Heart right ventricle (tissue), 16 donors: ENCODE data around the gene CCR3. TPM values are rescaled to one million over a fixed set of nuclear protein-coding genes. Genes with fewer than 3 reads are reported as not detected.
A peak's percentile ranks its signal among the peaks of the same experiment; 100 is the strongest.

Experiments used
- ATAC-seq, 8 donors: fragments of 200-7000 bp; cut with Tn5 transposase; one replicate each; pipeline ENCODE4 v1.9.1; 2020; ENCODE audit warnings: mild to moderate bottlenecking in 8 of 8, moderate library complexity in 8 of 8, moderate number of reproducible peaks in 1 of 8
- DNase-seq, 2 donors: peaks; one replicate each; pipeline ENCODE4 v3.0.0-alpha.2; 2020
- H3K27ac ChIP-seq, 10 donors: fragments of 200-600 bp; sonication (generic) in 2 of 10; one replicate each; pipeline versions ENCODE4 v1.5.0 to v1.8.0; 2020 to 2022; ENCODE audit warnings: mild to moderate bottlenecking in 3 of 10
- H3K27me3 ChIP-seq, 7 donors: fragments of 200-600 bp; one replicate each; pipeline ENCODE4 v1.8.0; 2021 to 2022; ENCODE audit warnings: mild to moderate bottlenecking in 2 of 7
- H3K36me3 ChIP-seq, 9 donors: fragments of 200-600 bp; sonication (generic) in 1 of 9; one replicate each; pipeline versions ENCODE4 v1.5.0 to v1.8.0; 2020 to 2022; ENCODE audit warnings: mild to moderate bottlenecking in 2 of 9
- H3K4me1 ChIP-seq, 9 donors: fragments of 200-600 bp; sonication (generic) in 1 of 9; one replicate each; pipeline versions ENCODE4 v1.5.0 to v1.8.0; 2020 to 2022; ENCODE audit warnings: mild to moderate bottlenecking in 4 of 9
- H3K4me3 ChIP-seq, 10 donors: fragments of 200-600 bp; sonication (generic) in 2 of 10; one replicate each; pipeline versions ENCODE4 v1.5.0 to v1.8.0; 2020 to 2022; ENCODE audit warnings: mild to moderate bottlenecking in 7 of 10, moderate library complexity in 2 of 10
- H3K9me3 ChIP-seq, 11 donors: fragments of 200-600 bp in 10 of 11; sonication (generic) in 2 of 11; one replicate each; pipeline versions ENCODE4 v1.5.0 to v1.8.0; 2013 to 2022; ENCODE audit warnings: mild to moderate bottlenecking in 2 of 11, control low read depth in 1 of 11, moderate library complexity in 1 of 11
- CTCF ChIP-seq, 9 donors: fragments of 200-600 bp; sonication (generic) in 2 of 9; IDR thresholded peaks; one replicate each; pipeline versions ENCODE4 v1.5.0 to v1.8.0; 2021 to 2022; ENCODE audit warnings: antibody characterized with exemption in 9 of 9, mild to moderate bottlenecking in 5 of 9, moderate library complexity in 1 of 9
- WGBS, 2 donors: extraction: QIAGEN DNeasy Blood & Tissue Kit; methylation state at CpG; one replicate each; pipeline ENCODE4 v1.1.7; 2013; ENCODE audit warnings: inconsistent platforms in 1 of 2; 5-methylcytosine and 5-hydroxymethylcytosine counted together
- intact Hi-C, 10 donors: fragments of 100-400 bp; cut with DNase I; formaldehyde crosslinking; loops; one replicate each; pipeline versions ENCODE4 v1.11.1 to v1.14.2; 2022
- polyA plus RNA-seq, 2 donors: library from polyadenylated mRNA; stranded (reverse); fragments of 200-250 nt; gene quantifications; one replicate each; pipeline ENCODE4 v1.2.3, GENCODE V29; 2013
- total RNA-seq, 10 donors: library from RNA; stranded (reverse); fragmentation: NEBNext Ultra II Directional in 3 of 10; extraction: Animal tissue kit (Norgen Biotek cat#: 25700) in 3 of 10; gene quantifications; one replicate each; pipeline versions ENCODE4 v1.2.1 to v1.2.4, GENCODE V29; 2021 to 2023
- donor health status: Arrhythmogenic right ventricular cardiomyopathy.
- donor health status: ischemic (EF 13 %, LVEDD 7.1; RV severe dilation, severe dysfunction).
- donor health status: healthy with polysubstance abuse.
- donor health status: DM: no; HTN: yes; CAD: no.
- donor health status: DM: no; HTN: no; CAD: no.
- donor health status: ischemic (EF 25% LVEDD 6.9; RV normal size, moderate dysfunction).
- donor health status: ischemic (EF 25% LVEDD 5.7; RV mildly dilated, moderate dysfunction).
- donor health status: healthy.
- donor health status: DM: yes; HTN: yes; CAD: no.
- donor health status: Ischemic cardiomyopathy.
- donor health status: ischemic (EF 35%, LVEDD 5.7; RV mildly dilated, moderate dysfunction).
- donor health status: nonischemic (EF 11% LVEDD 7.7; RV severe dilation, severe dysfunction).
- donor health status: DM: yes; HTN: yes; CAD: no.
- donor health status: PGD.
- donor health status: ischemic (EF 29% LVEDD 5.4; RV normal size, mild dysfunction).
- donor health status: nonischemic (EF 23%, LVEDD 6.1; RV moderate dilation, normal function).

Gene CCR3
- total and polyA plus RNA-seq, 12 donors = 0.61 to 0.67 TPM; not detected in 10

GRCh38 chr3:46238386-46238785 lies 3.9 kb upstream of the CCR3 start:
- ATAC-seq (no peak), DNase-seq (no peak)
- H3K27ac ChIP-seq = no peak overlapping the region
- H3K27me3 ChIP-seq = peaks cover 0 to 25% (median 5%) of the 10 kb centered on the region in 7 donors
- intact Hi-C loops = no loop called here
- TF ChIP-seq CTCF (IDR thresholded peaks at IDR 0.05) = no peak
- H3K4me3 ChIP-seq = no peak overlapping the region
- peaks cover 0 to 11% (median 0%) of the 10 kb centered on the region in 9 donors for H3K4me1 ChIP-seq
- H3K36me3 ChIP-seq = no peaks in the 10 kb centered on the region
- no peaks in the 10 kb centered on the region for H3K9me3 ChIP-seq
- 84 to 85% methylated on average over 4 of the region's 4 CpGs for WGBS, 2 donors

GRCh38 chr3:46239301-46239938 lies 2.8 kb upstream of the CCR3 start:
- no peak overlapping the region for H3K27ac ChIP-seq
- intact Hi-C loops = no loop called here
- 79 to 80% methylated on average over 3 of the region's 3 CpGs for WGBS, 2 donors

GRCh38 chr3:46239952-46240351 lies 2.3 kb upstream of the CCR3 start:
- Histone ChIP-seq H3K4me1 (peaks cover 0 to 14% (median 0%) of the 10 kb centered on the region in 9 donors), H3K27me3 (peaks cover 0 to 25% (median 5%) of the 10 kb centered on the region in 7 donors), H3K9me3 (no peaks in the 10 kb centered on the region), H3K4me3 (no peak overlapping the region), H3K36me3 (no peaks in the 10 kb centered on the region), H3K27ac (no peak overlapping the region)
- ATAC-seq (no peak), DNase-seq (no peak)
- 26 to 27% methylated on average over 2 of the region's 2 CpGs for WGBS, 2 donors
- TF ChIP-seq CTCF (IDR thresholded peaks at IDR 0.05) = no peak
- intact Hi-C loops = no loop called here

More at GRCh38 chr3:46239301-46239938, 2.8 kb upstream of the CCR3 start:
- no peak for TF ChIP-seq CTCF (IDR thresholded peaks at IDR 0.05)
- Histone ChIP-seq H3K9me3 (no peaks in the 10 kb centered on the region), H3K27me3 (peaks cover 0 to 28% (median 5%) of the 10 kb centered on the region in 7 donors), H3K36me3 (no peaks in the 10 kb centered on the region), H3K4me1 (peaks cover 0 to 11% (median 0%) of the 10 kb centered on the region in 9 donors), H3K4me3 (no peak overlapping the region)
- no peak for ATAC-seq
- DNase-seq = no peak

- DNase-seq = no peak
- Histone ChIP-seq H3K36me3 (no peaks in the 10 kb centered on the region), H3K4me3 (peak overlapping the region in 1 of 10 donors; percentile 13), H3K9me3 (no peaks in the 10 kb centered on the region), H3K27ac (no peak overlapping the region), H3K27me3 (peaks cover 0 to 18% (median 0%) of the 10 kb centered on the region in 7 donors), H3K4me1 (peaks cover 0 to 8% (median 0%) of the 10 kb centered on the region in 9 donors)
- intact Hi-C loops = no loop called here
- no peak for TF ChIP-seq CTCF (IDR thresholded peaks at IDR 0.05)
- no peak for ATAC-seq
- WGBS, 2 donors = 66 to 67% methylated on average over 2 of the region's 2 CpGs
Measured at GRCh38 chr3:46243560-46243959, 1.3 kb downstream of the CCR3 start.
